HEK293 (cell line): Measurements from ENCODE around the gene ELL3.

Source experiments
- HOXA7 ChIP-seq: sonication (generic); formaldehyde crosslinking; IDR thresholded peaks from 2 replicates; pipeline ENCODE4 v1.8.1; 2022; ENCODE audit warnings: missing genetic modification reagents, borderline replicate concordance
- YY1 ChIP-seq: fragments of 450-650 bp; formaldehyde crosslinking; IDR thresholded peaks from 2 replicates; pipeline ENCODE4 v1.5.1; 2018; ENCODE audit warnings: missing biosample characterization, missing genetic modification characterization
- ZBTB7A ChIP-seq: fragments of 450-650 bp; formaldehyde crosslinking; IDR thresholded peaks from 2 replicates; pipeline ENCODE4 v1.5.1; 2016; ENCODE audit warnings: low read depth, missing biosample characterization, missing genetic modification characterization
- ZFP3 ChIP-seq: fragments of 450-650 bp; formaldehyde crosslinking; IDR thresholded peaks from 2 replicates; pipeline ENCODE4 v1.5.1; 2016; ENCODE audit warnings: low read depth, missing biosample characterization, missing genetic modification characterization
- ZNF140 ChIP-seq: fragments of 450-650 bp; formaldehyde crosslinking; IDR thresholded peaks from 2 replicates; pipeline ENCODE4 v1.5.1; 2016; ENCODE audit warnings: missing biosample characterization, missing genetic modification characterization
- ZNF423 ChIP-seq: fragments of 450-650 bp; formaldehyde crosslinking; IDR thresholded peaks from 2 replicates; pipeline ENCODE4 v1.5.1; 2016; ENCODE audit warnings: missing biosample characterization, missing genetic modification characterization
- ZNF654 ChIP-seq: fragments of 450-650 bp; formaldehyde crosslinking; IDR thresholded peaks from 2 replicates; pipeline ENCODE4 v1.5.1; 2016; ENCODE audit warnings: low read depth, missing biosample characterization, missing genetic modification characterization
- ZNF664 ChIP-seq: fragments of 450-650 bp; formaldehyde crosslinking; IDR thresholded peaks from 2 replicates; pipeline ENCODE4 v1.5.1; 2016; ENCODE audit warnings: missing biosample characterization, missing genetic modification characterization
- ZNF785 ChIP-seq: fragments of 450-650 bp; formaldehyde crosslinking; IDR thresholded peaks from 2 replicates; pipeline ENCODE4 v1.5.1; 2016; ENCODE audit warnings: missing biosample characterization, missing genetic modification characterization
- ZNF843 ChIP-seq: fragments of 450-650 bp; formaldehyde crosslinking; IDR thresholded peaks from 2 replicates; pipeline ENCODE4 v1.5.1; 2016; ENCODE audit warnings: missing biosample characterization, missing genetic modification characterization
- TF ChIP-seq, protein P1 (sequence below): fragments of 450-650 bp; formaldehyde crosslinking; IDR thresholded peaks from 2 replicates; pipeline ENCODE4 v1.5.1; 2016; ENCODE audit warnings: missing biosample characterization, missing genetic modification characterization
- TF ChIP-seq, protein P2 (sequence below): fragments of 450-650 bp; formaldehyde crosslinking; IDR thresholded peaks from 2 replicates; pipeline ENCODE4 v1.5.1; 2016; ENCODE audit warnings: missing biosample characterization, missing genetic modification characterization
- TF ChIP-seq, protein P3 (sequence below): fragments of 450-650 bp; IDR thresholded peaks from 2 replicates; pipeline ENCODE4 v1.5.1; 2018; ENCODE audit warnings: missing biosample characterization, mild to moderate bottlenecking, missing genetic modification characterization
- TF ChIP-seq, protein P4 (sequence below): fragments of 450-650 bp; formaldehyde crosslinking; IDR thresholded peaks from 2 replicates; pipeline ENCODE4 v1.5.1; 2016; ENCODE audit warnings: missing biosample characterization, missing genetic modification characterization, borderline replicate concordance

DNA sequence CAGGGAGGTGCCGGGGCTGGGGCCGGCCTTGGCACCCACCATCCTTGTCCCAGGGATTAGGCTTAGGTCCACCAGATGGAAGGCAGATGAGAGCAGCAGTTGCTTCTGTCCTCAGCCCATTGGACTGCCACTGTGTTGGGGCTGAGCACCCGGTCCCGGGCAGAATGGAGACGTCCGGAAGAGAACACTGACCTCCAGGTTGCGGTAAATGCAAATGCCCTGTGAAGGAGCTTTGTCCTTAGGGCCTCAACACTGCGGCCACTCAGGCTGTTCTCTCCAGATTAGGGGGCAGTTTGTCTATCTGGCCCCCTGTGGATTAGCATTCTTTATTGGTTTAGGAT is 23.1 kb upstream of the ELL3 start, which contains the start of gene SERINC4:
- TF ChIP-seq ZNF664 (tag by site-specific recombination) = no peak
- TF ChIP-seq, protein P1, sequence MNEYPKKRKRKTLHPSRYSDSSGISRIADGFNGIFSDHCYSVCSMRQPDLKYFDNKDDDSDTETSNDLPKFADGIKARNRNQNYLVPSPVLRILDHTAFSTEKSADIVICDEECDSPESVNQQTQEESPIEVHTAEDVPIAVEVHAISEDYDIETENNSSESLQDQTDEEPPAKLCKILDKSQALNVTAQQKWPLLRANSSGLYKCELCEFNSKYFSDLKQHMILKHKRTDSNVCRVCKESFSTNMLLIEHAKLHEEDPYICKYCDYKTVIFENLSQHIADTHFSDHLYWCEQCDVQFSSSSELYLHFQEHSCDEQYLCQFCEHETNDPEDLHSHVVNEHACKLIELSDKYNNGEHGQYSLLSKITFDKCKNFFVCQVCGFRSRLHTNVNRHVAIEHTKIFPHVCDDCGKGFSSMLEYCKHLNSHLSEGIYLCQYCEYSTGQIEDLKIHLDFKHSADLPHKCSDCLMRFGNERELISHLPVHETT (tag by site-specific recombination) = no peak
- no peak for TF ChIP-seq HOXA7 (CRISPR knock-in tag)
- TF ChIP-seq ZNF140 (tag by site-specific recombination) = no peak
- TF ChIP-seq, protein P2, sequence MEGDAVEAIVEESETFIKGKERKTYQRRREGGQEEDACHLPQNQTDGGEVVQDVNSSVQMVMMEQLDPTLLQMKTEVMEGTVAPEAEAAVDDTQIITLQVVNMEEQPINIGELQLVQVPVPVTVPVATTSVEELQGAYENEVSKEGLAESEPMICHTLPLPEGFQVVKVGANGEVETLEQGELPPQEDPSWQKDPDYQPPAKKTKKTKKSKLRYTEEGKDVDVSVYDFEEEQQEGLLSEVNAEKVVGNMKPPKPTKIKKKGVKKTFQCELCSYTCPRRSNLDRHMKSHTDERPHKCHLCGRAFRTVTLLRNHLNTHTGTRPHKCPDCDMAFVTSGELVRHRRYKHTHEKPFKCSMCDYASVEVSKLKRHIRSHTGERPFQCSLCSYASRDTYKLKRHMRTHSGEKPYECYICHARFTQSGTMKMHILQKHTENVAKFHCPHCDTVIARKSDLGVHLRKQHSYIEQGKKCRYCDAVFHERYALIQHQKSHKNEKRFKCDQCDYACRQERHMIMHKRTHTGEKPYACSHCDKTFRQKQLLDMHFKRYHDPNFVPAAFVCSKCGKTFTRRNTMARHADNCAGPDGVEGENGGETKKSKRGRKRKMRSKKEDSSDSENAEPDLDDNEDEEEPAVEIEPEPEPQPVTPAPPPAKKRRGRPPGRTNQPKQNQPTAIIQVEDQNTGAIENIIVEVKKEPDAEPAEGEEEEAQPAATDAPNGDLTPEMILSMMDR = no peak
- TF ChIP-seq ZNF654 (tag by site-specific recombination) = no peak
- no peak for TF ChIP-seq YY1
- TF ChIP-seq ZNF843 = no peak
- TF ChIP-seq ZBTB7A (tag by site-specific recombination) = no peak
- no peak for TF ChIP-seq ZNF785 (tag by site-specific recombination)
- no peak for TF ChIP-seq ZNF423 (tag by site-specific recombination)
- TF ChIP-seq, protein P3, sequence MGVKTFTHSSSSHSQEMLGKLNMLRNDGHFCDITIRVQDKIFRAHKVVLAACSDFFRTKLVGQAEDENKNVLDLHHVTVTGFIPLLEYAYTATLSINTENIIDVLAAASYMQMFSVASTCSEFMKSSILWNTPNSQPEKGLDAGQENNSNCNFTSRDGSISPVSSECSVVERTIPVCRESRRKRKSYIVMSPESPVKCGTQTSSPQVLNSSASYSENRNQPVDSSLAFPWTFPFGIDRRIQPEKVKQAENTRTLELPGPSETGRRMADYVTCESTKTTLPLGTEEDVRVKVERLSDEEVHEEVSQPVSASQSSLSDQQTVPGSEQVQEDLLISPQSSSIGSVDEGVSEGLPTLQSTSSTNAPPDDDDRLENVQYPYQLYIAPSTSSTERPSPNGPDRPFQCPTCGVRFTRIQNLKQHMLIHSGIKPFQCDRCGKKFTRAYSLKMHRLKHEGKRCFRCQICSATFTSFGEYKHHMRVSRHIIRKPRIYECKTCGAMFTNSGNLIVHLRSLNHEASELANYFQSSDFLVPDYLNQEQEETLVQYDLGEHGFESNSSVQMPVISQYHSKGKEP (tag by site-specific recombination) = no peak
- no peak for TF ChIP-seq ZFP3 (tag by site-specific recombination)
- TF ChIP-seq, protein P4, sequence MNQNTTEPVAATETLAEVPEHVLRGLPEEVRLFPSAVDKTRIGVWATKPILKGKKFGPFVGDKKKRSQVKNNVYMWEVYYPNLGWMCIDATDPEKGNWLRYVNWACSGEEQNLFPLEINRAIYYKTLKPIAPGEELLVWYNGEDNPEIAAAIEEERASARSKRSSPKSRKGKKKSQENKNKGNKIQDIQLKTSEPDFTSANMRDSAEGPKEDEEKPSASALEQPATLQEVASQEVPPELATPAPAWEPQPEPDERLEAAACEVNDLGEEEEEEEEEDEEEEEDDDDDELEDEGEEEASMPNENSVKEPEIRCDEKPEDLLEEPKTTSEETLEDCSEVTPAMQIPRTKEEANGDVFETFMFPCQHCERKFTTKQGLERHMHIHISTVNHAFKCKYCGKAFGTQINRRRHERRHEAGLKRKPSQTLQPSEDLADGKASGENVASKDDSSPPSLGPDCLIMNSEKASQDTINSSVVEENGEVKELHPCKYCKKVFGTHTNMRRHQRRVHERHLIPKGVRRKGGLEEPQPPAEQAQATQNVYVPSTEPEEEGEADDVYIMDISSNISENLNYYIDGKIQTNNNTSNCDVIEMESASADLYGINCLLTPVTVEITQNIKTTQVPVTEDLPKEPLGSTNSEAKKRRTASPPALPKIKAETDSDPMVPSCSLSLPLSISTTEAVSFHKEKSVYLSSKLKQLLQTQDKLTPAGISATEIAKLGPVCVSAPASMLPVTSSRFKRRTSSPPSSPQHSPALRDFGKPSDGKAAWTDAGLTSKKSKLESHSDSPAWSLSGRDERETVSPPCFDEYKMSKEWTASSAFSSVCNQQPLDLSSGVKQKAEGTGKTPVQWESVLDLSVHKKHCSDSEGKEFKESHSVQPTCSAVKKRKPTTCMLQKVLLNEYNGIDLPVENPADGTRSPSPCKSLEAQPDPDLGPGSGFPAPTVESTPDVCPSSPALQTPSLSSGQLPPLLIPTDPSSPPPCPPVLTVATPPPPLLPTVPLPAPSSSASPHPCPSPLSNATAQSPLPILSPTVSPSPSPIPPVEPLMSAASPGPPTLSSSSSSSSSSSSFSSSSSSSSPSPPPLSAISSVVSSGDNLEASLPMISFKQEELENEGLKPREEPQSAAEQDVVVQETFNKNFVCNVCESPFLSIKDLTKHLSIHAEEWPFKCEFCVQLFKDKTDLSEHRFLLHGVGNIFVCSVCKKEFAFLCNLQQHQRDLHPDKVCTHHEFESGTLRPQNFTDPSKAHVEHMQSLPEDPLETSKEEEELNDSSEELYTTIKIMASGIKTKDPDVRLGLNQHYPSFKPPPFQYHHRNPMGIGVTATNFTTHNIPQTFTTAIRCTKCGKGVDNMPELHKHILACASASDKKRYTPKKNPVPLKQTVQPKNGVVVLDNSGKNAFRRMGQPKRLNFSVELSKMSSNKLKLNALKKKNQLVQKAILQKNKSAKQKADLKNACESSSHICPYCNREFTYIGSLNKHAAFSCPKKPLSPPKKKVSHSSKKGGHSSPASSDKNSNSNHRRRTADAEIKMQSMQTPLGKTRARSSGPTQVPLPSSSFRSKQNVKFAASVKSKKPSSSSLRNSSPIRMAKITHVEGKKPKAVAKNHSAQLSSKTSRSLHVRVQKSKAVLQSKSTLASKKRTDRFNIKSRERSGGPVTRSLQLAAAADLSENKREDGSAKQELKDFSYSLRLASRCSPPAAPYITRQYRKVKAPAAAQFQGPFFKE (tag by site-specific recombination) = no peak
